AG04449 (cell line): ENCODE measurements around the gene NIPSNAP2.

Experiments used
- CTCF ChIA-PET: fragments of 350-600 bp; formaldehyde crosslinking; extraction: SDS; loops from one replicate; lab custom pipeline; 2021; ENCODE audit warnings: antibody characterized with exemption; lab: Yijun Ruan, JAX
- POLR2A ChIA-PET: fragments of 400-600, 350-600 bp; formaldehyde crosslinking; extraction: SDS; loops from one replicate; lab custom pipeline; 2020; ENCODE audit warnings: antibody characterized with exemption, inconsistent platforms; lab: Yijun Ruan, JAX
- DNase-seq: peaks from one replicate; pipeline ENCODE4 v3.0.0-alpha.2; 2010; ENCODE audit warnings: low read depth, low spot score
- H3K4me3 ChIP-seq: 2 replicates; pipeline ENCODE4 v1.5.1; 2011; ENCODE audit warnings: low read depth, mild to moderate bottlenecking, control low read depth, low read length
- TF ChIP-seq, protein P1 (sequence below): IDR thresholded peaks from one replicate; pipeline ENCODE4 v1.5.1; 2011; ENCODE audit warnings: mild to moderate bottlenecking, moderate library complexity, low read length, control low read depth, inconsistent platforms; ENCODE audit not compliant: insufficient read depth; ENCODE audit errors: missing control alignments

Gene NIPSNAP2

DNA sequence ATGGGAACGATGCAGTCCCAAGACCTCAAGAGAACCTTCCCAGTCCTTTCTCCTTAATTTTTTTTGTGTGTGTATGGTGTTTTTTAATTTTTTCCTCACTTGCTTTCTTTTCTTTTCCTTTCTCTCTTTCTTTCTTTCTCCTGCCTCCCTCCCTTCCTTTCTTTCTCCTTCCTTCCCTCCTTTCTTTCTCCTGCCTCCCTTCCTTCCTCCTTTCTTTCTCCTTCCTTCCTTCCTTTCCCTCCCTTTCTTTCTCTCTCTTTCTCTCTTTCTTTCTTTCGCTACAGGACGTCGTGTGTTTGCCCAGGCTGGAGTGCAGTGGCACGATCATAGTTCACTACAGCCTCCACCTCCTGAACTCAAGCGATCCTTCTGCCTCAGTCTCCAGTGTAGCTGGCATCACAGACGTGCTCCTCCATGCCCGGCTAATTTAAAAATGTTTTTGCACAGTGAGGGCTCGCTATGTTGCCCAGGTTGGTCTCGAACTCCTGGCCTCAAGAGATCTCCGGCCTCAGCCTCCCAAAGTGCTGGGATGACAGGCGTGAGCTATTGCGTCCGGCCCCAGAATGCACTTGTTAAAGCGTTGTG is 709 bp upstream of the NIPSNAP2 start:
- ChIA-PET CTCF (interaction anchor here (0.6 to 5.3 kb wide), 26 partner anchors 8 to 691 kb away, joined by 3 to 56 read pairs (median 4); partner anchors contain the start of genes PHKG1 and SUMF2), POLR2A (interaction anchor here (0.7 kb wide), 1 partner anchor 9 kb away, joined by 6 read pairs; no protein-coding TSS in a partner anchor)
- DNase-seq: no peak
- peak overlapping the region; percentile 66 for H3K4me3 ChIP-seq
- TF ChIP-seq, protein P1, sequence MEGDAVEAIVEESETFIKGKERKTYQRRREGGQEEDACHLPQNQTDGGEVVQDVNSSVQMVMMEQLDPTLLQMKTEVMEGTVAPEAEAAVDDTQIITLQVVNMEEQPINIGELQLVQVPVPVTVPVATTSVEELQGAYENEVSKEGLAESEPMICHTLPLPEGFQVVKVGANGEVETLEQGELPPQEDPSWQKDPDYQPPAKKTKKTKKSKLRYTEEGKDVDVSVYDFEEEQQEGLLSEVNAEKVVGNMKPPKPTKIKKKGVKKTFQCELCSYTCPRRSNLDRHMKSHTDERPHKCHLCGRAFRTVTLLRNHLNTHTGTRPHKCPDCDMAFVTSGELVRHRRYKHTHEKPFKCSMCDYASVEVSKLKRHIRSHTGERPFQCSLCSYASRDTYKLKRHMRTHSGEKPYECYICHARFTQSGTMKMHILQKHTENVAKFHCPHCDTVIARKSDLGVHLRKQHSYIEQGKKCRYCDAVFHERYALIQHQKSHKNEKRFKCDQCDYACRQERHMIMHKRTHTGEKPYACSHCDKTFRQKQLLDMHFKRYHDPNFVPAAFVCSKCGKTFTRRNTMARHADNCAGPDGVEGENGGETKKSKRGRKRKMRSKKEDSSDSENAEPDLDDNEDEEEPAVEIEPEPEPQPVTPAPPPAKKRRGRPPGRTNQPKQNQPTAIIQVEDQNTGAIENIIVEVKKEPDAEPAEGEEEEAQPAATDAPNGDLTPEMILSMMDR: no peak

DNA sequence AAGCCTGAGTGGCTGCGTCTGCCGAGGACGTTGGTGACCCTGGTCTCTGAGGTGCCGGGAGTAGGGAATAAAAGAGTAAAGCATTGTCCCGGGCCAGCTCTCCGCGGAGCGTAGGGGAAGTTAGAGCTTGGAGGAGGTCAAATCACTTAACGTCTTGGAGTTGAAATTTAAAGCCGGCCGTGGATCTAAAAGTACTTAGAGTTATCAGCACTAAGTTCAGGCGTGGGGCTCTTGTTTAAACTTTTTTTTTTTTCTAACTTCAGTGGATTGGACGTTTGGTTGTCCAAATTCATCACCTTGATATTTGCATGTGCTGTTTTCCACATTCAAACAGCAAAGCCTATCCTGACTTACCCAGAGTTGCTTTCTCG is 700 bp downstream of the NIPSNAP2 start:
- CTCF ChIA-PET: interaction anchor here (0.6 to 5.3 kb wide), 15 partner anchors 9 to 551 kb away, joined by 3 to 56 read pairs (median 4); partner anchors contain the start of gene SUMF2
- TF ChIP-seq, protein P1: no peak
- no peak for DNase-seq
- H3K4me3 ChIP-seq: peak overlapping the region; percentile 69
- POLR2A ChIA-PET: interaction anchor here (0.6 to 1.3 kb wide), 3 partner anchors 70 to 1206 kb away, joined by 3 to 5 read pairs (median 3); partner anchors contain the start of gene SEC61G

DNA sequence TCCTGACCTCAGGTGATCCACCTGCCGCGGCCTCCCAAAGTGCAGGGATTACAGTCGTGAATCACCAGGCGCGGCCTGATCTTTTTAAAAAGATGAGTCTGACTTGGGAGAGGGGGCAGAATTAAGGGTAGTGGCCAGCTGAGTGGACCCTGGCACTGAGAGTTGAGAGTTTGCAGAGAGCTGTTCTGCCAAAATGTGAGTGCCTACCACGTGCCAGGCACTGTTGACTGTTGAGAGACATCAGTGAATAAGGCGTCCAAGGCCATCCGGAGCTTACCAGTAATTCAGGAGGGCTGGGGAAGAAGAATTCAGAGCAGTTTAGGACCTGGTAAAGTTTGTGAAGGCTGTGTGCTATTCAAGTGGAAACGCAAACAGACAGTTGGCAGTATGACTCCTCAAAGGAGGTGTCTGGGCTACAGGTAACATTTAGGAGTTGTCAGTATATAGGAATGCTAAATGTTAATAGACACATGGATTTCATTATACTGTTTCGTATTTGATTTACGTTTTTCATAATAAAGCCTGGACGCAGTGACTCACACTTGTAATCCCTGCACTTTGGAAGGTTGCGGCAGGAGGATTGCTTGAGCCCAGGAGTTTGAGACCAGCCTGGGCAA is 1.5 kb downstream of the NIPSNAP2 start:
- peak overlapping the region; percentile 69 for H3K4me3 ChIP-seq
- ChIA-PET POLR2A (interaction anchor here (1.3 kb wide), 1 partner anchor 1207 kb away, joined by 3 read pairs; the partner anchor contains the start of gene SEC61G), CTCF (interaction anchor here (0.6 to 5.3 kb wide), 6 partner anchors 9 to 324 kb away, joined by 3 to 56 read pairs (median 6); no protein-coding TSS in a partner anchor)
- DNase-seq: no peak
- TF ChIP-seq, protein P1: no peak

DNA sequence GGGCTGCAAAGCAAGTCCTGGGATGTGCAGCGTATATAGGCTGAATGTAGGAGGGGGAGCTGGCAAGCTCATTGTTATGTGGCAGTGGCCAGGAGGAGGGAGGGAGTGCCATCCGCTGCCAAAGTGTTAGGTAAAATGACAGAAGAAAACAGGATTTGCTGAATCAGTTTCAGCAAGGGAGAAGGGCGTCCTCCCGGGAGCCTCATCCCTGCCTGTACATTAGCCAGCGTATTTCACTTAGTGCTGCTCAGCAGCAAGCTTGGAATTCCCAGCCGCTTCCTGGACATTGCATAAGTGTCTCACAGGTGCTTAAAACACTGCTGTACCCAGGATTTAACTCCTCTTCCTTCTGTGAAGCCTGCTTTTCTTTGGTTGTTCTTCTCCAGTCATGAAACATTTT is 2.5 kb downstream of the NIPSNAP2 start:
- CTCF ChIA-PET: interaction anchor here (1.2 to 2.3 kb wide), 3 partner anchors 8 to 108 kb away, joined by 3 to 8 read pairs (median 4); no protein-coding TSS in a partner anchor
- DNase-seq: no peak

DNA sequence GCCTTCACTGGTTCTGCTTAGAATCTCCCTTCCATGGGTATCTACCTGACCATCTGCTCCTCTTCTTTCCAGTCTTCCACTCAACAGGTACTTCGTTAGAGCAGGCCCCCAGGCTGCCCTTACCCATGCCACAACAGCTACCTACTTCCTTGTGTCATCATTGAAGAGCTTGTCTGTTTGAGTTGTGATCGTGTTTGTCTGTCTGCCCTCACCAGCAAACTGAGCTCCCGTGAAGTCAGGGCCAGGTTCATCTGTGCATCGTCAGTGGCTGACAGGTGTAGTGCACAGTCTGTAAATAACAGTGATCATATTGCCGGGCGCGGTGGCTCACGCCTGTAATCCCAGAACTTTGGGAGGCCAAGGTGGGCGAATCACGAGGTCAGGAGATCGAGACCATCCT is 5.0 kb downstream of the NIPSNAP2 start:
- ChIA-PET POLR2A (no interaction called here), CTCF (no interaction called here)
- TF ChIP-seq, protein P1: no peak
- DNase-seq: no peak
- no peak overlapping the region for H3K4me3 ChIP-seq

More for the DNA sequence above, 2.5 kb downstream of the NIPSNAP2 start:
- TF ChIP-seq, protein P1: no peak
- POLR2A ChIA-PET: no interaction called here
- H3K4me3 ChIP-seq: no peak overlapping the region

DNA sequence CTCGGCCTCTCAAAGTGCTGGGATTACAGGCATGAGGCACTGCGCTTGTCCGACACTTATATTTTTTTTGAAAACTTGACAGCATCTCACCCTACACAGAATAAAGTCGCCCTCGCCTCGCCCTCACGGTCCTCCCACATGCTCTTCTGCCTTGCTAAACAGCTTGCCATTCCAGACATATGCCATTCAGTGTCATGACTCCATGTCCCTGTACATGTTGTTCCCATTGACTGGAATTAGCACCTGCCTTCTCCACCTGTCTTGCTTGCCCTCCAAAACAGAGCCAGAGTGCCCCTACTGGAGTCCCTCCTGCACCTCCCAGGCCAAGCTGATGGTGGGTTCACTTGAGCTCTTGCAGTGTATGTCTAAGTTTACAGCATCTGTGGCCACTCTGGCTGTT is 6.2 kb downstream of the NIPSNAP2 start:
- TF ChIP-seq, protein P1: no peak
- no peak for DNase-seq
- CTCF ChIA-PET: no interaction called here
- POLR2A ChIA-PET: no interaction called here
- no peak overlapping the region for H3K4me3 ChIP-seq
